Stimulated activated CD4-positive, alpha-beta T cell treated with anti-CD3 and anti-CD28 coated beads, Interleukin-2, amount 100 ng/mL, for 24 hours (primary cell): ENCODE data around the gene ADARB2.

Source experiments
- DNase-seq, 2 donors: peaks; one replicate each; pipeline ENCODE4 v3.0.0-alpha.2; 2020

ADARB2 gene

GRCh38 chr10:1401071-1401965 lies 336.0 kb downstream of the ADARB2 start:
- DNase-seq, result peak in 1 of 2 donors; percentile 7

GRCh38 chr10:1400101-1401070 lies 336.9 kb downstream of the ADARB2 start:
- DNase-seq, result peak in 1 of 2 donors; percentile 9

DNA sequence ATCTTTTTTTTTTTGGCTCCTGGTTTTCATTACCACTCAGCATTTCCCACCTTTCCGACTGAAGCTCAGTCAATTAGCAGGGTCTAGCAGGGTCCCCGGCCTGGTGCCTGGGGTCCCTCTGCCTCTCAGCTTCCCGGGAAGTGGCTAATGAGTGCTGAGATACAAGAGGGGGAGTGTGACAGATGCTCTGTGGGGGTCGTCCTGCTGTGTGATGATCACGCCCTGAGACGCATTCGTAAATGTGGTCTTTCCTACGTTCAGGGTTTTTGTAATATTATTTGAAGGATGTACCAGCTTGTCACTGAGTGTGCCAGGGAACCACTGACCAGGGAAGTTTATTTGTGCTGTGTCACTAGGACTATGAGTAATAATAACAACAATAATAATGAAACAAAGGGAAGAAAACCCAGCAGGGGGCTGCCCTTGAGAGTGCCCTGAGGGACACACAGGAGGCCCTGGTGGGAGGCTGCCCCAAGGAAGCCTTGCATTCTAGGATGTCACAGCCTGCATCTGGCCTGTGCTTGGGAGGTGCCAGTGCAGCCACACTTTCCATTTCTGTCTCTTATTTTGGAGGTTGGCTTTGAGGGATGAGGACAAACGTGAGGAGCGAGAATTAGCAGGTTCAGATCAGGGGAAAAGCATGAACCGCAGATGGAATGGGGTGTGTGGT lies 337.8 kb downstream of the ADARB2 start:
- peak in 1 of 2 donors; percentile 8 for DNase-seq

DNA sequence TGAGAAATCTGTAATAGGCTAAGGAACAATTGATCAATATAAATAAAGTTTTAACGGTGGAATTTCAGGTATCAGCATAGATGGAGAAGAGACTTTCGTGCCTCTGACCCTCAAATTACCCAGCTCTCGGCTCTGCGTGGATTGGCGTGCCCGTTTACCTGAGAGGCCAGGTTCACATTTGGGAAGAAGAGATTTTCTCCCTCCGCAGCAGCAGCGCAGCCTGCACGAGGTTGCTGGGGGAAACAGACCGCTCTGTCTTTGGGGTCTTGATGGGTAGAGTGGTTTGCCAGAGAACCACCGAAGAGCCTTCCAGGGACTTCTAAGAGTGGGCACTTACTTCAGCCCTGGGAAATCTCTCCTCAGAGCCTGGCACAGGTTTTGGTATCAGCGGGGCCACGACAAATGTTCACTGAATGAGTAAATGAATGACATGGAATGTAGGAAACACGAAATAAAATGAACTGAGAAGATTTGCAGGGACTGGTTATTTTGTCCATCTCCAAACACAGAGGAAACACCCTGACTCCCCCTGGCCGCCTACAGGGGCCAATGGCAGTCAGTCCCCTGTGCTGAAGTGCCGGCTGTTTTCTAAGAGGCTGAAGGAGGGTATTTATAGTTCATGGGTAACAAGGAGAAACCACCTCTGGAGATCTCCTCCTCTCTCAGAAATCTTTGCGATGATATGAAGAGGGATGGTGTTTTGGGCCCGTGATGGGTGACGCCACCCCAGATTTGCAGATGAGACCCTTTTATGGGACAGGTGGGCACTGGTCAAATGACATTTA lies 338.5 kb downstream of the ADARB2 start:
- DNase-seq, result peak in 1 of 2 donors; percentile 8

- peak in 1 of 2 donors; percentile 2 for DNase-seq
Observed at GRCh38 chr10:1398116-1398515, 339.2 kb downstream of the ADARB2 start.

- DNase-seq, result no peak
Observed at GRCh38 chr10:1396297-1396635, 341.1 kb downstream of the ADARB2 start.

- DNase-seq, result peak in 1 of 2 donors; percentile 11
Observed at GRCh38 chr10:1395481-1396296, 341.6 kb downstream of the ADARB2 start.

- peak in 1 of 2 donors; percentile 2 for DNase-seq
Observed at GRCh38 chr10:1395025-1395480, 342.3 kb downstream of the ADARB2 start.

DNA sequence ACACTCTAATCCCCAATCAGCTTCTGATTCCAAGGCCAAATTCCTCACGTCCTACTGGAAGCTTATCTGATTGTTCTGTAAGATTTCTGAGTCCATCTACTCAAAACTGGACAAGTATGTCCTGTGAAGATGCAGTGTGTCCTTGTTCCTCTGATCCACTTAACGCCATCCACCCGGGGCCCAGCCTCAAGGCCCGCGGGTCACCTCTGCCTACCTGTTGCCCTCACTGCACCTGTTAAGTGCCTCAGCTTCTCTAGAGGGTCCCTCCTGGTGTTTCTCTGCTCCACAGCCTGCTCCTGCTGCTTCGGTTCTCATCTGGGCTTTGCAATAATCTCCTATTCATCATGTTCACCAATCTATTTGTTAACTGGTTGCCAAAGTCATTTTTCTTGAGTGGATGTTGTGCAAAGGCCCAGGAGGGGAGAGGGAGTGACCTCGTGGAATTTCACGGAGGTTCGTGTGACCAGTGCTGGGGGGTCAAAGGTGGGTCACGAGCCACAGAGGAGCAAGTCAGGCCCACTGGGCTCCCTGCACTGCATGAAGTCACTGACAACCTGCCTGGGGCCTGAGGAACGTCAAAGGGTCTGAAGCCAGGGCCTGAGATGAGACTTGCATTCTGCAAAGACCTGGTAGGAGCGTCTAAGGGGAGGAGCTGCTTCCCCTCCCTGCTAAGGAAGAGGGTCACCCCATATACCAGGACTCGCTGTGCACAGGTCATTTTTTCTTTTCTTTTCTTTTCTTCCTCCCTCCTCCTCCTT lies 343.0 kb downstream of the ADARB2 start:
- DNase-seq, result peak in 1 of 2 donors; percentile 6

DNA sequence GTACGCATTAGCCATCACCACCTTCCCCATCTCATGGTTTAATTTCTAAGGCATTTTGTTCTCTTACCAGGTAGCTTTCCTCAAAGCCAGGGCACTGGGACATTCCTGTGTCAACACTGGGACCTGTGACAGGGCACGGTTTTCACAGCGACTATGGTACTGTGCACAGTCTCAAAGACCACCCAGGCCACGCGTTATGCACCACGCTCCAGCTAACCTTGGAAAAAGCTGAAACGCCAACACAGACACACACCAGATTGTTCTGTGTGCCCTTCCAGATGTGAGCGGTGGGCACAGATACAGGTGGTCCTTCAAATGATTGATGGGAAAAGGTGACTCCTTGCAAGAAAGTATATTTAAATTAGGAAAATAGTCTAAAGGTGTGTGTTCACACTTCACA lies 343.8 kb downstream of the ADARB2 start:
- DNase-seq, result peak in 1 of 2 donors; percentile 7

DNA sequence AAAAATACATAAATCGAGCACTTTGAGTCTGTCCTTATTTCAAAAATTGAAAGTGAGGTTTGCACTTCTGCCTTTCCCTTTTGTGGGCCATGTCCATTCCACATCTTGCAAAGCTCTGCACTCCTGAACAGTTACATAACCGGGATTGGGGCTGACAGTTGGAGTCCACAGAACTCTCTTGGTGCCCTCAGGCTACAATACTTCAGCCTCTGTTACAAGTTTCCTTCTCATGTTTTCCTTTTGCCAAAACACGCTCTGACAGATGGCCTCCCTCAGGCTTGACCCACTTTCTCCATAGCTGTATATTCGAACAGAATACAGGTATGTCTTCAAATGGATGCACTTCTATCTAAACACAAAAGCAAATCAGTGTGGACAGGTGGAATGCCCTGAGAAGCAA lies 345.2 kb downstream of the ADARB2 start:
- DNase-seq, result peak in 1 of 2 donors; percentile 11

- DNase-seq, result no peak
Observed at GRCh38 chr10:1390200-1390599, 347.1 kb downstream of the ADARB2 start.

DNA sequence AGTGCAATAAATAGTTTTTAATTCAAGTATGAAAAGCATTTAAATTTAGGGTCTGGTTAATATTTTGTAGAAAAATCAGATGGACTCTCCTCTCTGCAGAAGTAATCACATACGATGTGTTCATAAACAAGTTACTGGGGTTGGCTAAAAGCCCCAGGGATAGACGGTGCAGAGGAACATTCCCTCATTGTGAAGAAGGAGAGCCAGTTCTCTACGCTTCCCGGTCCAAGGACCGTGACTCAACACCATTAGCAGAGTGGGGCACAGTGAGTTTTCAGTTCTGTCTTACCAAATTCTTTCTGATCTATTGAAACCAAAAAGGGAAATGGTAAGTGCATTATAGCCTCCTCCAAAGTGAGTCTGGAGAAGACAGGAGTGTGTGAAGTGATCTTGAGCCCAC lies 353.3 kb downstream of the ADARB2 start:
- DNase-seq, result no peak

- peak in 1 of 2 donors; percentile 5 for DNase-seq
Observed at GRCh38 chr10:1382711-1383110, 354.6 kb downstream of the ADARB2 start.

GRCh38 chr10:1381339-1381738 lies 356.0 kb downstream of the ADARB2 start:
- no peak for DNase-seq

DNA sequence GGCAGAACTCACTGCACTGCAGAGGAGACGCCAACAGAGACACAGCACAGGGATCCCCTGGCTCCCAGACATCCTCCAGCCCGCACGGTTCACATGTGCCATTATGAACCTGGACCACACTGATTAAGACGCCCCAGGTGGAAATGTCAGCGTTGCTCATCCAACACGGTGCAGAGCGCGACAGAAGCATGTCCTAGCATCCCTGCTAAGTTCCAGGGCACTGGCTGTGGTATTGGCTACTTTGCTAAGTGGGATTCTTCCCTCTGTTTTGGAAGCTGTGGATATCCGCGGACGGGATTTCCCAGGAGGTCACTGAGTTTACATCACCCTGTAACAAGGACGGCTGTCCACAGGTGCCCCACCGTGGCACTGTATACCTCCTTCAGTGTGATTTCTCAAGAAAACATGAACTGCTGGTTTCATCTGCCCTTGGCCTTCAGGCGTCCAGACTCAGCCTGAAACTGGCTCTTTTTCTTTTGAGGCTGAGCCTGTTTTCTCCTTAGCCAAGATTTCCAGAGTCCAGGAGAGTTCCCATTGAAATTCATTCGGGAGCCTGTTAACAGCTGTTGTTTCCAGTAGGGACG lies 357.1 kb downstream of the ADARB2 start:
- no peak for DNase-seq

DNA sequence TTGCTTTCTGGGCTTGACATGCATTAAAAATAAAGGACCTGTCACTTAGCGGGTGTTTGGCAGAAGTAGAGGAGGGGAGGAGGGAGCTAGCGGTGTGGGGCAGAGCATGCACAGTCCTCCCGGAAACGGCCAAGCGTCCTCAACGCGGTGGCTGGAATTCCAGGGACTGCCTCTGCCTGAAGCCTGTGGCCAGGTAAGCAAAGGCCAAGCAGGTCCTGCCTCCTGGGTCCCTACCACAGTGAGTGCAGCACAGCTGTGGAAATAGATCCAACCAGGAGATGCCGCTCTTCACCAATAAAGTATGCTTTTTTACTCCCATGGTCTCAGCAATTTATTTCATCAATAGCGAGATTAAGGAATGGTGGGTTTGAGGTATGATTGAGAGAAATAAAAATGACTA lies 357.7 kb downstream of the ADARB2 start:
- DNase-seq, result peak in 1 of 2 donors; percentile 13

DNA sequence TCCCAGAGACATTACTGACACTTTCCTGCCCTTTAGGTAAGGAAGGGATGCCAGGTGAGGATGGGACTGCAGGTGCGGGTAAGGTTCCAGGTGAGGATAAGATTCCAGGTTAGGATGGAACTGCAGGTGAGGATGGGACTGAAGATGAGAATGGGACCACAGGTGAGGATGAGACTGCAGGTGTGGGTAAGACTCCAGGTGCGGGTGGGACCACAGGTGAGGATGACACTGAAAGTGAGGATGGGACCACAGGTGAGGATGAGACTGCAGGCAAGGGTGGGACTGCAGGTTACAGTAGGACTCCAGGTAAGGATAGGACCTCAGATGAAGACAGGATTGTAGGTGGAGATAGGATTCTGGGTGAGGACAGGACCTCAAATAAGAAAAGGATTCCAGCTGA lies 358.9 kb downstream of the ADARB2 start:
- no peak for DNase-seq

GRCh38 chr10:1377740-1378397 lies 359.5 kb downstream of the ADARB2 start:
- no peak for DNase-seq
